DMS 273 (cell line): ENCODE data around the gene NUBP1.

Experiments
- DNase-seq: peaks from one replicate; lab custom pipeline; 2025; ENCODE audit not compliant: unreplicated experiment; lab: John Stamatoyannopoulos, UW

Gene NUBP1

GRCh38 chr16:10799736-10800135, 56.1 kb downstream of the NUBP1 start:
- DNase-seq, result no peak

- no peak for DNase-seq
Observed at GRCh38 chr16:10805334-10805733, 61.7 kb downstream of the NUBP1 start.

- no peak for DNase-seq
Observed at GRCh38 chr16:10806698-10807097, 63.1 kb downstream of the NUBP1 start.

GRCh38 chr16:10808218-10808617, 64.6 kb downstream of the NUBP1 start:
- no peak for DNase-seq

DNA sequence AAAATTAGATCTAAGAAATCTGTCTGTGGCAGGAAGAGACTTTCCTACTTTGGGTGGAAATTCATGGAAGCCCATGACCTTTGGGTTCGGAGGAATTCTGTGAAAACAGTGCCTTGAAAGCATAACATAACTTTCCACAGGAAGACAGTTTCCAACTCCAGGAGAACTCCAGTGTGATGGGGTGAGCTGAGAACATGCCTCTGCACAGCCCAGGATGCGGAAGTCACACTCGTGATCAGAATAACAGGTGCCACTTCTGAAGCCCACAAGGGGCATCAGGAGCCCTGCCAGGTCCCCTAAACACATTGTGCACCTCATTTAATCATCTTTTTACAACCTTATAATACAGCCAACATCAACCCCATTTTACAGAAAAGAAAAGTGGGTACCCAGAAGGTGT, 65.2 kb downstream of the NUBP1 start:
- no peak for DNase-seq

GRCh38 chr16:10809706-10810105, 66.1 kb downstream of the NUBP1 start:
- DNase-seq, result no peak

DNA sequence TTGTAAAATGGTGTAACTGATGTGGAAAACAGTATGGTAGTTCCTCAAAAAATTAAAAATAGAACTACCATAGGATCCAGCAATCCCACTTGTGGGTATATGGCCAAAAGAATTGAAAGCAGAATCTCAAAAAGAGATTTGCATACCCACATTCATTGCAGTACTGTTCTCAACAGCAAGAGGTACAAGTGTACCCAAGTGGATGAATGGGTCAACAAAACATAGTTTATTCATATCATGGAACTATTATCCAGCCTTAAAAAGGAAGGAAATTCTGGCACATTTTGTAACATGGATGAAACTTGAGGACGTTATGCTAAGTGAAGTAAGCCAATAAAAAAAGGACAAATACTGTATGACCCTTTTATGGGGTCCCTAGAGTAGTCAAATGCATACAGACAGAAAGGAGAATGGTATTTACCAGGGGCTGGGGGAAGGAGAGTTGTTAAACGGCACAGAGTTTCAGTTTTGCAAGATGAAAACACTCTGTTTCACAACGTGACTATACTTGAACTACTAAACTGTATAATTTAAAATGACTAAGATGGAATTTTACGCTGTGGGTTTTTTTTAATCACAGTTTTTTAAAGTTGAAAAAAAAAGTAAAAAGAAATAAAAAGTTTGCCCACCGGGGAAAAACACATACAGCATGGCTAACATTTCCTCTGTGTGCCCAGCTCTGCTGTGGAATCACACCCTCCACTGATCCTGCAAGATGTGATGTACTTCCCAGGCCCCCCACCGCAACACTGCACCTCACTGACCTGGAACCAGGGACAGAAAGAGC, 68.9 kb downstream of the NUBP1 start:
- no peak for DNase-seq

DNA sequence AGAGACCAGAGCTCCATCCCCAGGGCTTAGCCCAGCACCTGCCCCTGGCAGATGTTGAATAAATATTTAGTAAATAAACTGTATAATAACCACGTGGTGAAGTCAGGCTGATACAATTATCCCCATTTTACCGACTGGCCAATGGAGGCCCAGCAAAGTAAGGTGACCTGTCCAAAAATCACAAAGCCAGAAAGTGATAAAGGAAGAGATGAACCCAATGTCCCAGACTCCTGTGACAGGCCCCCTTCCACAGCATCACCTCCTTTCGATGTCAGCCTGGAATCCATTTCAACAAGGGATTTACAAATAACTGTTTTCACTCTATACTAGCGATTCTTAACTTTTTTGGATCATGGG, 69.4 kb downstream of the NUBP1 start:
- no peak for DNase-seq

- no peak for DNase-seq
Observed at GRCh38 chr16:10817514-10817913, 73.9 kb downstream of the NUBP1 start.

GRCh38 chr16:10817963-10818941, 74.6 kb downstream of the NUBP1 start, which contains the start of gene TVP23A:
TSS of gene TVP23A (minus strand) at chr16:10818794. CDS start at chr16:10818493, 301 bp downstream.
- DNase-seq, result no peak
